OCI-LY7 (cell line): Measurements from ENCODE around the gene SLC4A1. TPM values are rescaled to one million over a fixed set of nuclear protein-coding genes. Genes with fewer than 3 reads are reported as not detected.

Experiments
- BruUV-seq: library from RNA; stranded (reverse); fragments of 400-500 nt; replicated peaks from 2 replicates; lab custom pipeline; 2021; lab: Mats Ljungman, UMichigan
- CTCF ChIA-PET: fragments of 300-600 bp; sonication (Branson Sonifier 250); formaldehyde crosslinking; loops from one replicate; lab custom pipeline; 2022; ENCODE audit warnings: antibody characterized with exemption; ENCODE audit not compliant: unreplicated experiment; lab: Charles Lee
- POLR2A ChIA-PET: fragments of 300-600 bp; sonication (Branson Sonifier 250); formaldehyde crosslinking; loops from one replicate; lab custom pipeline; 2022; ENCODE audit warnings: antibody characterized with exemption; lab: Charles Lee
- DNase-seq: peaks from one replicate; pipeline ENCODE4 v3.0.0-alpha.2; 2015; ENCODE audit warnings: low spot score
- H2AFZ ChIP-seq: fragments of 200-600 bp; sonication (generic), shearing (Covaris generic); 2 replicates; pipeline ENCODE4 v1.6.1; 2014; ENCODE audit warnings: mild to moderate bottlenecking, antibody characterized with exemption, low read length, moderate library complexity
- H3K27ac ChIP-seq: fragments of 200-600 bp; sonication (generic); 2 replicates; pipeline ENCODE4 v1.5.1; 2014; ENCODE audit warnings: mixed run types, low read depth, mild to moderate bottlenecking, moderate library complexity, low read length, inconsistent platforms; ENCODE audit not compliant: poor library complexity, severe bottlenecking
- H3K36me3 ChIP-seq: fragments of 200-600 bp; sonication (generic); 2 replicates; pipeline ENCODE4 v1.6.1; 2014; ENCODE audit warnings: mild to moderate bottlenecking, antibody characterized with exemption, low read length, moderate library complexity, mixed read lengths; ENCODE audit not compliant: insufficient read depth
- H3K4me1 ChIP-seq: fragments of 200-600 bp; sonication (generic); 2 replicates; pipeline ENCODE4 v1.5.1; 2014; ENCODE audit warnings: mild to moderate bottlenecking, low read length; ENCODE audit not compliant: insufficient read depth, poor library complexity, severe bottlenecking
- H3K4me2 ChIP-seq: fragments of 200-600 bp; sonication (generic); 2 replicates; pipeline ENCODE4 v1.6.1; 2014; ENCODE audit warnings: mild to moderate bottlenecking, low read length
- H3K4me3 ChIP-seq: fragments of 200-600 bp; sonication (generic); 2 replicates; pipeline ENCODE4 v1.5.1; 2014; ENCODE audit warnings: mild to moderate bottlenecking, low read depth, low read length; ENCODE audit not compliant: poor library complexity, severe bottlenecking
- H3K79me2 ChIP-seq: fragments of 200-600 bp; sonication (generic); 2 replicates; pipeline ENCODE4 v1.6.1; 2016; ENCODE audit warnings: low read depth, mild to moderate bottlenecking, low read length, moderate library complexity, mixed read lengths; ENCODE audit not compliant: insufficient read depth
- H3K9me2 ChIP-seq: fragments of 200-600 bp; sonication (generic); 2 replicates; pipeline ENCODE4 v1.6.1; 2016; ENCODE audit warnings: mild to moderate bottlenecking, low read length, mixed read lengths; ENCODE audit not compliant: insufficient read depth
- H3K9me3 ChIP-seq: fragments of 200-600 bp; sonication (generic); 2 replicates; pipeline ENCODE4 v1.6.1; 2014; ENCODE audit warnings: mild to moderate bottlenecking, mixed run types, low read length, mixed read lengths
- H4K20me1 ChIP-seq: fragments of 200-600 bp; sonication (generic); 2 replicates; pipeline ENCODE4 v1.6.1; 2014; ENCODE audit warnings: mild to moderate bottlenecking, antibody characterized with exemption, low read length, moderate library complexity, mixed read lengths; ENCODE audit not compliant: insufficient read depth
- EZH2phosphoT487 ChIP-seq: fragments of 200-600 bp; sonication (generic); IDR thresholded peaks from 2 replicates; pipeline ENCODE4 v1.6.1; 2018; ENCODE audit warnings: low read depth, borderline replicate concordance, mild to moderate bottlenecking, mixed run types, antibody characterized with exemption, low read length, moderate library complexity, mixed read lengths
- intact Hi-C: fragments of 100-400 bp; cut with micrococcal nuclease; formaldehyde crosslinking; loops from one replicate; pipeline ENCODE4 v1.10.0; 2022; ENCODE audit not compliant: unreplicated experiment
- total RNA-seq, 2 experiments: library from RNA; depleted of rRNA in 1 of 2; stranded (reverse); fragments of >200 nt in 1 of 2; shearing (Covaris generic) in 1 of 2; gene quantifications; 2 replicates each; pipeline ENCODE4 v1.2.3, GENCODE V29; 2014 to 2022
- TF ChIP-seq, protein P1 (sequence below): fragments of 200-600 bp; sonication (generic); conservative IDR thresholded peaks from 2 replicates; pipeline ENCODE4 v1.5.1; 2014; ENCODE audit warnings: mild to moderate bottlenecking, antibody characterized with exemption, low read length, moderate library complexity, mixed read lengths

The SLC4A1 gene
- total RNA-seq, 2 experiments from 2014 or later: not detected

DNA sequence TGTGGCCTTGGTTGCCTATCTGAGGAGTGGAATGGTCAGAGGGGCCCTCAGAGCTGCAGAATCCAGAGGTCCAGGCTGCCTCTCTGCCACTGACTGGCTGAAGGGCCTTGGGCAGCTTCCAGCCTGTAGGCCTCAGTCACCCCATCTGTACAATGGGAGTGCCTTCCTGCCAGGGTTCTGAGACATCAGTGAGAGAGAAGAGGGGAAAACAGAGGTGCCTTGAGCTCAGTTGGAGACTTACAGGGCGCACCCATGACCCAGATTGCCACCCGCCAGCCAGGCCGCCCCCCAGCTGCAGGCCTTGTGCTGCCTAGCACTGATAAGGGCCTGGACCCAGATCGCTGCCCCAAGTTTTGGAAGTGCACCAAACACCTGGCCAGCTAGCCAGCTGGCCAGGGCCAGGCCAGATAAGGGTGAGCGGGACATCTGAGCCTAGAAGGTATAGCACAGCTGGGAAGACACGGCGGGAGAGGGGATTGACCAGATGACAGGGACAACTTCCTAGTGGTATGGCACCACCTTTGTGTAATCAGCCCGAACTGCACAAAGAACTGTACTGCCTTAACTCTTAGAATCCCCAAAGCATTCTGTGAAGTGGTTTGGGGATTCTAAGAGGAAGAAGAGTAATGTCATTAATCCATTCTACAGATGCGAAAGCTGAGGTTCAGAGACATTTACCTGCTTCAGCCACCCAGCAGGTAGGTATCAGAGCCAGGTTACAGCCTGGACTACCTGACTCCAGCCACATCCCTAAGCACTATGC, 1.4 kb downstream of the SLC4A1 start:
- BruUV-seq: no TSS peak

DNA sequence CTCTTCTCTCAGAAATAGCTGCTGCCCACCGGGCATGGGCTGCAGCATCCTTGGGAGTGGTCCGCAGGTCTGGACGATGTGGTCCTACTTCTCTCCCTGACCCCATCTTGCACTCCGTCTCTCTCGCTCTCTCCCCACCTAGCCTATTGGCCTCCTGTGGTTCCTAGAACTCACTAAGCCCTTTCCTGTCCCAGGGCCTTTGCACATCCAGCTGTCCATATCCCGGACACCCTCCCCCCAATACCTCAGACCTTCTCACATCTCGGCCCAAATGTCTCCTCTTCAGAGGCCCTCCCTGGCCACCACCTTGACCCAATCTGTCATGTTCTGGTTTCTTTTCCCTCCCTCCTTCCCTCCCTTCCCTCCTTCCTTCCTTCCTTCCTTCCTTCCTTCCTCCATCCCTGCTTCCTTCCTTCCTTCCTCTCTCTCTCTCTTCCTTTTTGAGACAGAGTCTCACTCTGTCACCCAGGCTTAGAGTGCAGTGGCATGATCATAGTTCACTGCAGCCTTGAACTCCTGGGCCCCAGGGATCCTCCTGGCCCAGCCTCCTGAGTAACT, 4.5 kb downstream of the SLC4A1 start:
- H3K4me3 ChIP-seq: no peak overlapping the region
- H3K36me3 ChIP-seq: no peaks in the 10 kb centered on the region
- H3K4me1 ChIP-seq: no peaks in the 10 kb centered on the region
- H3K9me3 ChIP-seq: no peaks in the 10 kb centered on the region
- BruUV-seq: no TSS peak
- H4K20me1 ChIP-seq: no peaks in the 10 kb centered on the region
- no peak for DNase-seq
- POLR2A ChIA-PET: no interaction called here
- CTCF ChIA-PET: no interaction called here
- H3K4me2 ChIP-seq: no peak overlapping the region
- intact Hi-C loops: no loop called here
- no peak overlapping the region for H2AFZ ChIP-seq
- no peaks in the 10 kb centered on the region for H3K9me2 ChIP-seq
- no peak overlapping the region for H3K27ac ChIP-seq
- TF ChIP-seq EZH2phosphoT487: no peak
- TF ChIP-seq, protein P1, sequence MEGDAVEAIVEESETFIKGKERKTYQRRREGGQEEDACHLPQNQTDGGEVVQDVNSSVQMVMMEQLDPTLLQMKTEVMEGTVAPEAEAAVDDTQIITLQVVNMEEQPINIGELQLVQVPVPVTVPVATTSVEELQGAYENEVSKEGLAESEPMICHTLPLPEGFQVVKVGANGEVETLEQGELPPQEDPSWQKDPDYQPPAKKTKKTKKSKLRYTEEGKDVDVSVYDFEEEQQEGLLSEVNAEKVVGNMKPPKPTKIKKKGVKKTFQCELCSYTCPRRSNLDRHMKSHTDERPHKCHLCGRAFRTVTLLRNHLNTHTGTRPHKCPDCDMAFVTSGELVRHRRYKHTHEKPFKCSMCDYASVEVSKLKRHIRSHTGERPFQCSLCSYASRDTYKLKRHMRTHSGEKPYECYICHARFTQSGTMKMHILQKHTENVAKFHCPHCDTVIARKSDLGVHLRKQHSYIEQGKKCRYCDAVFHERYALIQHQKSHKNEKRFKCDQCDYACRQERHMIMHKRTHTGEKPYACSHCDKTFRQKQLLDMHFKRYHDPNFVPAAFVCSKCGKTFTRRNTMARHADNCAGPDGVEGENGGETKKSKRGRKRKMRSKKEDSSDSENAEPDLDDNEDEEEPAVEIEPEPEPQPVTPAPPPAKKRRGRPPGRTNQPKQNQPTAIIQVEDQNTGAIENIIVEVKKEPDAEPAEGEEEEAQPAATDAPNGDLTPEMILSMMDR: no peak
- no peaks in the 10 kb centered on the region for H3K79me2 ChIP-seq

More for the DNA sequence above, 1.4 kb downstream of the SLC4A1 start:
- intact Hi-C loops: no loop called here
- Histone ChIP-seq H3K36me3 (no peaks in the 10 kb centered on the region), H3K4me2 (no peak overlapping the region), H3K9me2 (no peaks in the 10 kb centered on the region), H3K4me3 (no peak overlapping the region), H3K79me2 (no peaks in the 10 kb centered on the region), H3K9me3 (no peaks in the 10 kb centered on the region), H3K4me1 (no peaks in the 10 kb centered on the region), H2AFZ (no peak overlapping the region), H3K27ac (no peak overlapping the region), H4K20me1 (no peaks in the 10 kb centered on the region)
- TF ChIP-seq, protein P1: peak; percentile 42; the same call in 1 of the 2 replicates
- TF ChIP-seq EZH2phosphoT487: no peak
- DNase-seq: no peak
- CTCF ChIA-PET: no interaction called here
- POLR2A ChIA-PET: interaction anchor here (0.6 kb wide), 1 partner anchor 308 kb away, joined by 4 read pairs; no protein-coding TSS in a partner anchor

DNA sequence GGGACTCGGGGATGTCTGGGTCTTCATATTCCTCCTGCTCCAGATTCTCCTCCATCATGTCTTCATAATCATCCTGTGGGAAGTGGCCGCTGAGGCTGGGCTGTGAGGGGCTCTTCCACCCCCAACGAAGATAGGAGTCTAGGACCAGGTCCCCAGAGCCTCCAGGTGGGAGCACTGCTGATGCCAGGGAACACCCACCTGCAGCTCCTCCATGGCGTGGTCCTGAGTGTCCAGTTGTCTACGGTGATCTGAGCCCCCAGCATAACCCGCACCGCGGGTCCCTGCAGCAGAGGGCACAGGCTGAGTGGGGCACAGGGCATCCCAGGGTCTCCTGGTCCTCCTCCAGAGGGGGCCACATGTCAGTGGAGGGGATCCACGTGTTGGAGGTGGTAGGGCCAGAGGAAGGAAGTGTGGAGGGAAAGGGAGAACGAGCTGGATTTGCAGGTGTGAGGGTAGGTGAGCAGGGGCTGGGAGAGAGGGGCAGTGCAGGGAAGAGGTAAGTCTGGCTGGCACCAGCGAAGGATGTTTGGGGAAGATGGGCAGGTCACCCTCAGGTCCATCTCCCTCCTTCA, 5.2 kb downstream of the SLC4A1 start:
- intact Hi-C loops: no loop called here
- CTCF ChIA-PET: no interaction called here

More for the DNA sequence above, 5.2 kb downstream of the SLC4A1 start:
- POLR2A ChIA-PET: no interaction called here
- no peak overlapping the region for H3K4me2 ChIP-seq
- no peaks in the 10 kb centered on the region for H4K20me1 ChIP-seq
- H3K36me3 ChIP-seq: no peaks in the 10 kb centered on the region
- H3K79me2 ChIP-seq: no peaks in the 10 kb centered on the region
- no peaks in the 10 kb centered on the region for H3K9me2 ChIP-seq
- TF ChIP-seq, protein P1: no peak
- TF ChIP-seq EZH2phosphoT487: no peak
- H2AFZ ChIP-seq: no peak overlapping the region
- DNase-seq: no peak
- BruUV-seq: no TSS peak
- H3K9me3 ChIP-seq: no peaks in the 10 kb centered on the region
- no peaks in the 10 kb centered on the region for H3K4me1 ChIP-seq
- H3K4me3 ChIP-seq: no peak overlapping the region
- H3K27ac ChIP-seq: no peak overlapping the region
